ENCODE data around the gene DDB1. TPM values are rescaled to one million over a fixed set of nuclear protein-coding genes. Genes with fewer than 3 reads are reported as not detected.

The DDB1 gene
- total and polyA plus RNA-seq, 2 of the 13 experiments (the other 11 are each of a cell fraction or from before 2014, with no cell fraction given) = 217 to 266 TPM

GRCh38 chr11:61294717-61295595, 37.9 kb downstream of the DDB1 start, which contains the start of gene VWCE (continued):
- TF ChIP-seq, protein P1, sequence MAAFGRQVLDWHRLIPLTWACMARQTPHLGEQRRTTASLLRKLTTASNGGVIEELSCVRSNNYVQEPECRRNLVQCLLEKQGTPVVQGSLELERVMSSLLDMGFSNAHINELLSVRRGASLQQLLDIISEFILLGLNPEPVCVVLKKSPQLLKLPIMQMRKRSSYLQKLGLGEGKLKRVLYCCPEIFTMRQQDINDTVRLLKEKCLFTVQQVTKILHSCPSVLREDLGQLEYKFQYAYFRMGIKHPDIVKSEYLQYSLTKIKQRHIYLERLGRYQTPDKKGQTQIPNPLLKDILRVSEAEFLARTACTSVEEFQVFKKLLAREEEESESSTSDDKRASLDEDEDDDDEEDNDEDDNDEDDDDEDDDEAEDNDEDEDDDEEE (CRISPR knock-in tag; IDR thresholded peaks at IDR 0.05) = no peak
- TF ChIP-seq HOXA9 (CRISPR knock-in tag; IDR thresholded peaks at IDR 0.05; ENCODE audit: borderline replicate concordance) (0 out of 2 replicates have a peak, but pooled peaks have one; percentile 66), SRSF1 (optimal IDR thresholded peaks at IDR 0.05; ENCODE audit: low read depth, low read length) (peak; percentile 95), ZNF333 (CRISPR knock-in tag; IDR thresholded peaks at IDR 0.05; ENCODE audit: borderline replicate concordance) (no peak), YY1 (IDR thresholded peaks at IDR 0.05; ENCODE audit: insufficient read depth, insufficient replicate concordance, low read depth, low read length) (no peak), ZNF883 (CRISPR knock-in tag; IDR thresholded peaks at IDR 0.05; ENCODE audit: not compliant biosample characterization) (no peak), ZNF383 (CRISPR knock-in tag; IDR thresholded peaks at IDR 0.05; ENCODE audit: borderline replicate concordance) (no peak), ZNF468 (CRISPR knock-in tag; IDR thresholded peaks at IDR 0.05) (0 out of 2 replicates have a peak, but pooled peaks have one; percentile 31), SETDB1 (CRISPR knock-in tag; IDR thresholded peaks at IDR 0.05; ENCODE audit: borderline replicate concordance) (peak; percentile 56; the same call in 1 of the 2 replicates), ZBTB20 (CRISPR knock-in tag; IDR thresholded peaks at IDR 0.05; ENCODE audit: borderline replicate concordance, low read depth) (no peak), ZNF687 (CRISPR knock-in tag; IDR thresholded peaks at IDR 0.05) (peak; percentile 91), NR1H2 (CRISPR knock-in tag; IDR thresholded peaks at IDR 0.05; ENCODE audit: borderline replicate concordance, low read depth) (no peak), ATF7-NPFF (CRISPR knock-in tag; IDR thresholded peaks at IDR 0.05; ENCODE audit: low read depth) (no peak), ZNF619 (CRISPR knock-in tag; IDR thresholded peaks at IDR 0.05) (0 out of 2 replicates have a peak, but pooled peaks have one; percentile 40), NR0B2 (CRISPR knock-in tag; IDR thresholded peaks at IDR 0.05) (peak; percentile 51; the same call in 1 of the 2 replicates), ERF (CRISPR knock-in tag; IDR thresholded peaks at IDR 0.05) (peak; percentile 61; the same call in 1 of the 2 replicates)
- TF ChIP-seq, protein P2, sequence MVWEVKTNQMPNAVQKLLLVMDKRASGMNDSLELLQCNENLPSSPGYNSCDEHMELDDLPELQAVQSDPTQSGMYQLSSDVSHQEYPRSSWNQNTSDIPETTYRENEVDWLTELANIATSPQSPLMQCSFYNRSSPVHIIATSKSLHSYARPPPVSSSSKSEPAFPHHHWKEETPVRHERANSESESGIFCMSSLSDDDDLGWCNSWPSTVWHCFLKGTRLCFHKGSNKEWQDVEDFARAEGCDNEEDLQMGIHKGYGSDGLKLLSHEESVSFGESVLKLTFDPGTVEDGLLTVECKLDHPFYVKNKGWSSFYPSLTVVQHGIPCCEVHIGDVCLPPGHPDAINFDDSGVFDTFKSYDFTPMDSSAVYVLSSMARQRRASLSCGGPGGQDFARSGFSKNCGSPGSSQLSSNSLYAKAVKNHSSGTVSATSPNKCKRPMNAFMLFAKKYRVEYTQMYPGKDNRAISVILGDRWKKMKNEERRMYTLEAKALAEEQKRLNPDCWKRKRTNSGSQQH (CRISPR knock-in tag; IDR thresholded peaks at IDR 0.05; ENCODE audit: low read depth) = no peak
- TF ChIP-seq, protein P3, sequence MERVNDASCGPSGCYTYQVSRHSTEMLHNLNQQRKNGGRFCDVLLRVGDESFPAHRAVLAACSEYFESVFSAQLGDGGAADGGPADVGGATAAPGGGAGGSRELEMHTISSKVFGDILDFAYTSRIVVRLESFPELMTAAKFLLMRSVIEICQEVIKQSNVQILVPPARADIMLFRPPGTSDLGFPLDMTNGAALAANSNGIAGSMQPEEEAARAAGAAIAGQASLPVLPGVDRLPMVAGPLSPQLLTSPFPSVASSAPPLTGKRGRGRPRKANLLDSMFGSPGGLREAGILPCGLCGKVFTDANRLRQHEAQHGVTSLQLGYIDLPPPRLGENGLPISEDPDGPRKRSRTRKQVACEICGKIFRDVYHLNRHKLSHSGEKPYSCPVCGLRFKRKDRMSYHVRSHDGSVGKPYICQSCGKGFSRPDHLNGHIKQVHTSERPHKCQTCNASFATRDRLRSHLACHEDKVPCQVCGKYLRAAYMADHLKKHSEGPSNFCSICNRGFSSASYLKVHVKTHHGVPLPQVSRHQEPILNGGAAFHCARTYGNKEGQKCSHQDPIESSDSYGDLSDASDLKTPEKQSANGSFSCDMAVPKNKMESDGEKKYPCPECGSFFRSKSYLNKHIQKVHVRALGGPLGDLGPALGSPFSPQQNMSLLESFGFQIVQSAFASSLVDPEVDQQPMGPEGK (CRISPR knock-in tag; IDR thresholded peaks at IDR 0.05) = peak; percentile 79
